Thoracic aorta endothelial cell (primary cell): ENCODE measurements around the gene PIK3C2G. TPM values are rescaled to one million over a fixed set of nuclear protein-coding genes. Genes with fewer than 3 reads are reported as not detected.

Experiments
- total RNA-seq: library from RNA; depleted of rRNA; stranded (reverse); fragments of >200 nt; gene quantifications from 2 replicates; pipeline ENCODE4 v1.2.3, GENCODE V29; 2012

PIK3C2G gene
- not detected in 2 replicates for total RNA-seq

GRCh38 chr12:18261273-18261672 lies at the start of gene PIK3C2G:
PIK3C2G (plus strand) TSS chr12:18261518; CDS start chr12:18282082, 20,564 bp downstream.

Other genes starting within 250 kb of the PIK3C2G start
- not detected in 2 replicates for gene RERGL, start 171.3 kb upstream of the PIK3C2G start, total RNA-seq